ENCODE results near the gene SERPINB3.

Gene SERPINB3

DNA sequence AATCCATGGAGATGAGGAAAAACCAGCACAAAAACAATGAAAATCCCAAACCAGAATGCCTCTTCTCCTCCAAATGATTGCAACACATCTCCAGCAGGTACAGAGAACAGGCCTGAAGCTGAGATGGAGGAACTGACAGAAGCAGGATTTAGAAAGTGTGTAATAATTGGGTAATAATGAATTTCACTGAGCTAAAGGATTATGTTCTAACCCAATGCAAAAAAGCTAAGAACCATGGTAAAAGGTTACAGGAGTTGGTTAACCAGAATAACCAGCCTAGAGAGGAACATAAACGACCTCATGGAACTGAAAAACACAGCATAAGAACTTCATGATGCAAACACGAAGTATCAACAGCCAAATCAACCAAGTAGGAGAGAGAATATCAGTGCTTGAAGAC is 27.4 kb upstream of the SERPINB3 start:
- peak; percentile 25 to 54 for DNase-seq (ENCODE audit: low read depth in 1 of 2, low spot score in 1 of 2)
- TF ChIP-seq SPI1 (IDR thresholded peaks at IDR 0.05; ENCODE audit: borderline replicate concordance, low read depth) (0 out of 2 replicates have a peak, but pooled peaks have one; percentile 2), CTCF (IDR thresholded peaks at IDR 0.05; ENCODE audit: insufficient read depth, low read length) (no peak), REST (IDR thresholded peaks at IDR 0.05; ENCODE audit: insufficient replicate concordance, low read depth) (no peak), GABPA (IDR thresholded peaks at IDR 0.05; ENCODE audit: low read depth) (no peak), POLR2AphosphoS5 (IDR thresholded peaks at IDR 0.05; ENCODE audit: low read depth) (no peak)
- Histone ChIP-seq H3K27ac (replicated peaks) (peak overlapping the region; percentile 16; the same call in 1 of the 2 replicates), H3K4me3 (replicated peaks; ENCODE audit: insufficient read depth, low read length) (no peak overlapping the region), H3K27me3 (ENCODE audit: insufficient read depth, poor library complexity, severe bottlenecking) (peaks cover 7% of the 10 kb centered on the region)

DNA sequence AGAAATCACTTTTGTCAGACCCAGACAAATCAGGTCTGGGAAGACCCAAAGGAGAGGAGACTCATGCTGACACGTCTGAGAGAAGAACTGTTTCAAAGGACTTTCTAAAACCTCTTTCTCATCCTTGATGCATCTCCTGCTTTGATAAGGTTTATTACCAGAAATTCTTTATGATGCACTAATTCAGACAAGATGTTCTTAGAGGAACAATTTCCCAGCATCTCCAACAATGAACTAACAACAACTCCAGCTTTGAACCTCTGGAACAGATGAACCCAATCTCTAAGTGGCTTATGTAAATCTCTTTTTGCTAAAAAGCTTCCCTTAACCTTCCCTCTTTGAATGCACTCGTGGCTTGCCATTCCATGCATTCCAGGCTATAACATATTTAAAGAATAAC is 25.2 kb upstream of the SERPINB3 start:
- no peak overlapping the region for H3K4me3 ChIP-seq (replicated peaks; ENCODE audit: insufficient read depth, low read length)
- peaks cover 7% of the 10 kb centered on the region for H3K27me3 ChIP-seq (ENCODE audit: insufficient read depth, poor library complexity, severe bottlenecking)
- no peak for TF ChIP-seq SPI1 (IDR thresholded peaks at IDR 0.05; ENCODE audit: borderline replicate concordance, low read depth)
- TF ChIP-seq GABPA (IDR thresholded peaks at IDR 0.05; ENCODE audit: low read depth): no peak
- TF ChIP-seq CTCF (IDR thresholded peaks at IDR 0.05; ENCODE audit: insufficient read depth, low read length): no peak
- no peak for TF ChIP-seq REST (IDR thresholded peaks at IDR 0.05; ENCODE audit: insufficient replicate concordance, low read depth)
- TF ChIP-seq POLR2AphosphoS5 (IDR thresholded peaks at IDR 0.05; ENCODE audit: low read depth): no peak
- no peak for DNase-seq (ENCODE audit: low read depth in 1 of 2, low spot score in 1 of 2)
- no peak overlapping the region for H3K27ac ChIP-seq (replicated peaks)

- TF ChIP-seq REST (IDR thresholded peaks at IDR 0.05; ENCODE audit: insufficient replicate concordance, low read depth) (no peak), SPI1 (IDR thresholded peaks at IDR 0.05; ENCODE audit: borderline replicate concordance, low read depth) (no peak), GABPA (IDR thresholded peaks at IDR 0.05; ENCODE audit: low read depth) (no peak), CTCF (IDR thresholded peaks at IDR 0.05; ENCODE audit: insufficient read depth, low read length) (no peak), POLR2AphosphoS5 (IDR thresholded peaks at IDR 0.05; ENCODE audit: low read depth) (no peak)
- peaks cover 7% of the 10 kb centered on the region for H3K27me3 ChIP-seq (ENCODE audit: insufficient read depth, poor library complexity, severe bottlenecking)
- no peak for DNase-seq (ENCODE audit: low read depth in 1 of 2, low spot score in 1 of 2)
- no peak overlapping the region for H3K4me3 ChIP-seq (replicated peaks; ENCODE audit: insufficient read depth, low read length)
- no peak overlapping the region for H3K27ac ChIP-seq (replicated peaks)
These were observed 23.0 kb upstream of the SERPINB3 start for GRCh38 chr18:63684718-63685117.
